Renal cortex interstitium (tissue), 11 donors: ENCODE data around the gene RIPK3. TPM values are rescaled to one million over a fixed set of nuclear protein-coding genes. Genes with fewer than 3 reads are reported as not detected.

Experiments used
- DNase-seq, 11 donors: peaks; one replicate each; pipeline ENCODE4 v3.0.0-alpha.2; 2013; ENCODE audit warnings: low read depth in 9 of 11, low spot score in 4 of 11; ENCODE audit errors: extremely low read depth in 1 of 11
- polyA plus RNA-seq, 3 donors: library from polyadenylated mRNA; unstranded; fragments of 120-200 nt; gene quantifications; one replicate each; pipeline ENCODE4 v1.2.1, GENCODE V29; 2013; ENCODE audit not compliant: insufficient read length in 3 of 3

Gene RIPK3
- polyA plus RNA-seq, 3 donors, result 2.5 to 4.5 (median 3.1) TPM

DNA sequence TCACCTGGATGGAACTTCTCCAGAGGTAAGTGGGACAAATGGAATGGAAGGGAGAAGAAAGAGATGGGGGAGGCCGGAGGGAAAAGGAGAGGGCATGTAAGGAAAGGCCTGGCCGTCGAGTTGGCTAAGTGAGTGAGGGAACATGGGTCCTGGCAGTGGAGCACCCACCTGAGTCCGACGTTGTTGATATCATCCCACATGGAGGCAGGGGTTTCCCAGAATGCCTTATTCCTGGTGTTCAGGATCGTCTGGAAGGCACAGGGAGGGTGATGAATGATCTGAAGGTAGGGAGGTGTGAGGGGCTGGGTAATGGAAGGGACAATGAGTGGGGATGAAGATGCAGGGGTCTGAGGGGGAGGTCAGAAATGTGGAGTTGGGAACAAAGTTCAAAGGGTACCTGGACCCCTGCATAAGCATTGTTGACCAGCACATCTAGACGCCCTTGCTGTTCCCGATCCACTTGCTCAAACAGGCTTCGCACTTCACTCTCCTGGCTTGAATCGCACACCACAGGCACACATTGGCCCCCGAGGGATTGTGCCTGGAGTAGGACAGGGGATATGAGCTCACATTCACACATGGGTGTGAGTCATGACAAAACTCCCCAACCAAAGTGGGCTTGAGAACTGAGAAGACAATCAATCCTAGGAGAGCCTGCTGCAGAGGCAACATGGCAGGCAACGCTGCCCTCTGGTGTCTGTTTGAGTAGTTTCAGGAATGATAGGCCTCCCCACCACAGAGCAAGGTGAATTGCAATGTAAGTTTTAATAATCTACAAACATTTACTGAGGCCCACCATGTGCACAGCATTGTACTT lies 43.2 kb downstream of the RIPK3 start:
- DNase-seq, result peak in 4 of 11 donors; percentile 36 to 61 (median 49)

DNA sequence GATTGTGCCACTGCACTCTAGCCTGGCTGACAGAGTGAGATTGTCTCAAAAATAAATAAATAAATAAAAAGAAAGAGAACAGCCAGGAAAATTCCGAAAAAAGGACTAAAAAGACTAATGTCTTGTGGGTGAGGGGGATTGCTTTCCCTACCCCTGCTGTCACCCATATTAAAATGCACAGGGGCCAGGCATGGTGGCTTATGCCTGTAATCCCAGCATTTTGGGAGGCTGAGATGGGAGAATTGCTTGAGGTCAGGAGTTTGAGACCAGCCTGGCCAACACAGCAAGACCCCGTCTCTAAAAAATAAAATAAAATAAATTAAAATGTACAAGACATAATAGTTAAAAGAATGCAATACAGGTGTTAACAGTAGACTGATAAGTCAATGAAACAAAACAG lies 46.3 kb downstream of the RIPK3 start:
- no peak for DNase-seq

DNA sequence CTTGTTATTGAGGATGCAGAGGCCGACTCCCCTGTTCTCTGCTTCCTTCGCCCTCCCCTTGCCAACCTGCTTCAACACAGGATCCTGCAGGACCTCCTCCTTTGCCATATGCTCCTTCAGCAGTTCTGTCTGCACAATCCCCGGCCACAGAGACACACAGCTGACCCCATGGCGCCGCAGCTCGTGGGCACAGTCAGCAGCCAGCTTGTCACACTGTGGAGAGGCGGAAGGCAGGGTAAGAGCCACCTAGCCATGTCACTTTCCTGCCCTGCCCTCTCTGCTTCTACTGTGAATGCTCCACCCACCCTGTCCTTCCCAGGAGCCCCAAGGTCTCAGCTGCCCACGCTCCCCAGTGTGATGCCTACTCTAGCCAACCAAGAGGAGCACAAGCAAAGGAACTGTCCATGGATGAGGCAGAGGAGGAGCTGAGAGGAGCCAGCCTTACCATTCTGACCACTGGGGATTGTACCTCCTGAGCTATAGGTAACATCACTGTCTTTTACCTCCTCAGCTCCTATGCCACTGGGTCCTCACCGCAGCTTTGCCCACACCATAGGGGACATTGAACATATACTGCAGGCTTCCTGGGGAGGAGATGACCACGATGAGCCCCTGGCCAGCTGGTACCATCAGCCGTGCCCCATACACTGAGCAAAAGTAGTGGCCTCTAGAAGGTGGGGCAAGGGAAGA lies 47.5 kb downstream of the RIPK3 start:
- DNase-seq, result no peak

DNA sequence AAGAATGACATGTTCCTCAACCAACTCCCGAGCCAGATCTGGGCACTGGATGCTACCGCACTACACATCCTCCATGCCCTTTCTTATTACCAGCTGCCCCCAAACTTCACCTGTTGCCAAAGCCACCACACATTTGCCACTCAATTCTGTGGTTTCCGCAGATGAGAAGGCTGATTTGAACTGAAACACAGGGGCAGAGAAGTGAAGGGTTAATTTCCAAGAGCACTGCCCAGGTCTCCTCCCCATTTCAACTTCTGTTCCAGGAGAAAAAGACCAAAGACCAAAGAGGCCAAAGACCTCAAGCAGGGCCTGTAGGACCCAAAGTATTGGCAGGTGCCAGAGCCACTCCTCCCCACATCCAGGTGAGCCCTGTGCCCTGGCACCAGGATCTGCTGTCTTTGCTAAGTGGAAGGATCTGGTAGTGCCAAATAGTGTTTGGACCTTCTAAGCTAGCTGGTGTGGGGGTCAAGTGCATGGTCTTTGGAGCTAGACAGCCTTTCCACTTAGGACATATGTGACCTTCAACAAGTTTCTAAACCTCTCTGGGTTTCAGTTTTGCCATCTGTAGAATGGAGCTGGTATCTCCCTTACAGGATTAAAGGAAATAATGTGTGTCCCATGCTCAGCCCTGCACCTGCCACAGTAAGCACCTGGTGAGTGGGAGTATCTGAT lies 48.2 kb downstream of the RIPK3 start:
- no peak for DNase-seq

DNA sequence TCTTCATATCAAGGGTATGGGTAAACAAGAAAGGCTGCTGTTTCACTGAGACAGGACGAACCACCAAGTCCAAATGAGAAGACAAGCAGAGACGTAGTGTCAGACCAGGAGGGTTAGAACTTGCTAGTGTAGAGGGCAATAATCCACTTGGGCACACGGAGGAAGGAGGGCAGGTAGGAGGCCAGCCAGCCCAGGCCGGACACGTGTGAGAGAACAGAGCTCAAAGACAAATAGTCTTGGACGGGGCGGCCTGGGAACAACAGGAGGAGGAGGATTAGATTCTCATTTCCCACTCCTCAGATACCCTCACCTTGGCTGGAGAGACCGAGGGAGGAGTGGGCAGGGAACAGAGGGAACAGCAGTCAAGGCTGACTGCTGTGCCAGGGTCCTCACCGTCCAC lies 49.0 kb downstream of the RIPK3 start:
- no peak for DNase-seq

DNA sequence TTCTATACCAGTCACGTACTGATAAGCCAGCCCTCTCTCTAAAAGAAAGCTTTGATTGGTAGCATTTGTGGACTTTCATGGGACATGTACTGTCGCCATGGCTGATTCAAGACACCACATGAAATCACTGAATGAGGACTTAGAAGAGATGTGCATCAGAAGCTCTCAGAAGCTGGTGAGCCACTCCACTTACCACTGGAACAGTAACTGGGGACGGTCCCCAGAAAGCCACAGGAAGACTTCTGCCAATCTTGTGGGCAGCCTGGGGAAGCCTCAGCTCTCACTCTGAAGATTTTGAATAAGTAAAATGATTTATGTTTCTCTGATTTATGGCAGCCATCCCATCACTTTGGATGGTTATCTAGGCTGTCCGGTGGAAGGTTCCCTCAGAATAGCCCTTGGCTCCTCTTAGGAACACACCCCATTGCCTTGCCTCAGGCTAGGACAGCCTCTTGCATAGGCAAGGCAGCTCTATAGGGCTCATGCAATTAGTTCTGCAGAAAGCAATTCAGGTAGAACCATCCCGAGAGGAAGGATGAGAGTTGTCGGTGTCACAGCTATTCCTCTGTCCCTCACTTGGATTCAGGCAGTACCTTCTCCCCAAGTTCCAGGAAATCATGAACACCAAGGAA lies 50.0 kb downstream of the RIPK3 start:
- DNase-seq, result no peak

DNA sequence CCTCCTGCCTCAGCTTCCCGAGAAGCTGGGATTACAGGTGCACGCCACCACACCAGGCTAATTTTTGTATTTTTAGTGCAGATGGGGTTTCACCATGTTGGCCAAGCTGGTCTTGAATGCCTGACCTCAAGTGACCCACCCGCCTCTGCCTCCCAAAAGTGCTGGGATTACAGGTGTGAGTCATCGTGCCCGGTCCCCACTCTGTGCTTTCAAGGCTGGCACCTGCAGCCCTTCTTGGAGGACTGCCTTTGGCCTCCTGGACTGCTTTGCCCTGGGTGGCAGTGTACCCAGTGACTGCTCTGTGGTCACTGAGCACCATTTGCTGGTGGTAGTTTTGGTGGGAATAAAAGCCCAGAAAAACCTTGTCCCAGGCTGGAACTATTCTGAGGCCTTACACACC lies 52.8 kb downstream of the RIPK3 start:
- no peak for DNase-seq

Other genes starting within 250 kb of the RIPK3 start
- gene PCK2, start 245.7 kb downstream of the RIPK3 start, polyA plus RNA-seq, result 10 to 100 TPM; 28.9 to 37.3 (median 34.4) TPM
- gene DCAF11, start 225.2 kb downstream of the RIPK3 start, polyA plus RNA-seq, result 10 to 100 TPM; 72.3 to 85.0 (median 80.7) TPM
- 1 to 10 TPM; 1.5 to 2.7 (median 2.4) TPM for gene NRL, start 225.0 kb downstream of the RIPK3 start, polyA plus RNA-seq
- 1 to 10 TPM in 1 of 3 donors, under 1 TPM in 2; 0.56 to 1.6 (median 0.79) TPM for gene FITM1, start 209.3 kb downstream of the RIPK3 start, polyA plus RNA-seq
- 100 to 1,000 TPM; 198 to 220 (median 199) TPM for gene PSME1, start 203.8 kb downstream of the RIPK3 start, polyA plus RNA-seq
- gene EMC9, start 198.4 kb downstream of the RIPK3 start, polyA plus RNA-seq, result 10 to 100 TPM; 18.4 to 21.1 (median 20.2) TPM
- gene PSME2, start 193.4 kb downstream of the RIPK3 start, polyA plus RNA-seq, result 100 to 1,000 TPM; 150 to 170 (median 152) TPM
- 10 to 100 TPM; 45.5 to 59.5 (median 50.4) TPM for gene RNF31, start 192.5 kb downstream of the RIPK3 start, polyA plus RNA-seq
- gene IRF9, start 178.7 kb downstream of the RIPK3 start, polyA plus RNA-seq, result 10 to 100 TPM; 56.3 to 66.1 (median 58.3) TPM
- 10 to 100 TPM; 64.2 to 76.7 (median 67.2) TPM for gene REC8, start 167.9 kb downstream of the RIPK3 start, polyA plus RNA-seq
- 10 to 100 TPM; 32.8 to 42.1 (median 40.5) TPM for gene IPO4, start 151.2 kb downstream of the RIPK3 start, polyA plus RNA-seq
- 10 to 100 TPM; 36.6 to 50.8 (median 47.1) TPM for gene TM9SF1, start 144.6 kb downstream of the RIPK3 start, polyA plus RNA-seq
- 10 to 100 TPM in 1 of 3 donors, 1 to 10 TPM in 2; 4.8 to 11.6 (median 6.8) TPM for gene TSSK4, start 134.3 kb downstream of the RIPK3 start, polyA plus RNA-seq
- 10 to 100 TPM; 56.1 to 58.4 (median 56.9) TPM for gene CHMP4A, start 126.5 kb downstream of the RIPK3 start, polyA plus RNA-seq
- 10 to 100 TPM; 10.2 to 17.3 (median 13.5) TPM for gene MDP1, start 123.9 kb downstream of the RIPK3 start, polyA plus RNA-seq
- gene NEDD8, start 107.6 kb downstream of the RIPK3 start, polyA plus RNA-seq, result 100 to 1,000 TPM; 198 to 251 (median 250) TPM
- 100 to 1,000 TPM; 107 to 128 (median 115) TPM for gene GMPR2, start 107.1 kb downstream of the RIPK3 start, polyA plus RNA-seq
- 10 to 100 TPM; 52.8 to 65.8 (median 61.6) TPM for gene TINF2, start 97.4 kb downstream of the RIPK3 start, polyA plus RNA-seq
- gene TGM1, start 76.8 kb downstream of the RIPK3 start, polyA plus RNA-seq, result 1 to 10 TPM; 1.6 to 2.1 (median 2.0) TPM
- 10 to 100 TPM; 20.0 to 25.3 (median 23.5) TPM for gene RABGGTA, start 68.4 kb downstream of the RIPK3 start, polyA plus RNA-seq
- gene DHRS1, start 40.2 kb downstream of the RIPK3 start, polyA plus RNA-seq, result 10 to 100 TPM; 31.4 to 61.9 (median 37.9) TPM
- gene NOP9, start 40.1 kb downstream of the RIPK3 start, polyA plus RNA-seq, result 10 to 100 TPM; 25.8 to 28.5 (median 26.7) TPM
- gene CIDEB, start 32.0 kb downstream of the RIPK3 start, polyA plus RNA-seq, result 10 to 100 TPM; 24.6 to 28.8 (median 26.5) TPM
- gene LTB4R2, start 29.9 kb downstream of the RIPK3 start, polyA plus RNA-seq, result 1 to 10 TPM; 3.4 to 4.3 (median 3.7) TPM
- 1 to 10 TPM; 4.1 to 6.8 (median 5.6) TPM for gene LTB4R, start 28.5 kb downstream of the RIPK3 start, polyA plus RNA-seq
- gene ADCY4, start 4.9 kb downstream of the RIPK3 start, polyA plus RNA-seq, result 10 to 100 TPM; 15.7 to 25.1 (median 21.6) TPM
- gene NFATC4, start 28.2 kb upstream of the RIPK3 start, polyA plus RNA-seq, result 10 to 100 TPM; 58.4 to 95.5 (median 74.1) TPM
- 10 to 100 TPM; 47.5 to 60.0 (median 47.8) TPM for gene NYNRIN, start 59.0 kb upstream of the RIPK3 start, polyA plus RNA-seq
- gene CBLN3, start 89.7 kb upstream of the RIPK3 start, polyA plus RNA-seq, result 1 to 10 TPM; 2.9 to 3.5 (median 3.0) TPM
- 10 to 100 TPM; 44.8 to 51.6 (median 48.4) TPM for gene KHNYN, start 90.0 kb upstream of the RIPK3 start, polyA plus RNA-seq
- gene SDR39U1, start 102.8 kb upstream of the RIPK3 start, polyA plus RNA-seq, result 10 to 100 TPM; 51.4 to 76.8 (median 69.5) TPM
- gene CMA1, start 168.3 kb upstream of the RIPK3 start, polyA plus RNA-seq, result under 1 TPM; 0.19 to 0.53 (median 0.32) TPM
- gene CTSG, start 236.3 kb upstream of the RIPK3 start, polyA plus RNA-seq, result under 1 TPM; 0.62 to 0.79 (median 0.76) TPM